Activated CD4-positive, alpha-beta T cell treated with anti-CD3 and anti-CD28 coated beads, Interleukin-2, amount 10 ng/mL, durations not matched to agents 24 days and 14 days (primary cell): ENCODE results near the gene FCSK. TPM values are rescaled to one million over a fixed set of nuclear protein-coding genes. Genes with fewer than 3 reads are reported as not detected.
A peak's percentile ranks its signal among the peaks of the same experiment; 100 is the strongest.

ENCODE experiments used
- DNase-seq: peaks from one replicate; pipeline ENCODE4 v3.0.0; 2022
- H3K27ac Mint-ChIP-seq: one replicate; pipeline ENCODE4 v1.8.0; 2022; ENCODE audit warnings: mild to moderate bottlenecking, mixed read lengths
- H3K27me3 Mint-ChIP-seq: one replicate; pipeline ENCODE4 v1.8.0; 2022; ENCODE audit warnings: mixed read lengths
- H3K36me3 Mint-ChIP-seq: one replicate; pipeline ENCODE4 v1.8.0; 2022; ENCODE audit warnings: low read depth, mild to moderate bottlenecking, mixed read lengths
- H3K4me1 Mint-ChIP-seq: one replicate; pipeline ENCODE4 v1.8.0; 2021; ENCODE audit warnings: mixed read lengths
- H3K4me3 Mint-ChIP-seq: one replicate; pipeline ENCODE4 v1.8.0; 2022; ENCODE audit warnings: mild to moderate bottlenecking, moderate library complexity, mixed read lengths
- H3K9me3 Mint-ChIP-seq: one replicate; pipeline ENCODE4 v1.8.0; 2021; ENCODE audit warnings: mixed read lengths
- intact Hi-C: fragments of 100-400 bp; cut with micrococcal nuclease; formaldehyde crosslinking; loops from one replicate; pipeline ENCODE4 v1.15.1; 2023
- total RNA-seq: library from RNA; stranded (reverse); gene quantifications from 2 replicates; pipeline ENCODE4 v1.2.3, GENCODE V29; 2022

The FCSK gene
- total RNA-seq, 1 donor from 2014 or later, result 24.4 TPM

DNA sequence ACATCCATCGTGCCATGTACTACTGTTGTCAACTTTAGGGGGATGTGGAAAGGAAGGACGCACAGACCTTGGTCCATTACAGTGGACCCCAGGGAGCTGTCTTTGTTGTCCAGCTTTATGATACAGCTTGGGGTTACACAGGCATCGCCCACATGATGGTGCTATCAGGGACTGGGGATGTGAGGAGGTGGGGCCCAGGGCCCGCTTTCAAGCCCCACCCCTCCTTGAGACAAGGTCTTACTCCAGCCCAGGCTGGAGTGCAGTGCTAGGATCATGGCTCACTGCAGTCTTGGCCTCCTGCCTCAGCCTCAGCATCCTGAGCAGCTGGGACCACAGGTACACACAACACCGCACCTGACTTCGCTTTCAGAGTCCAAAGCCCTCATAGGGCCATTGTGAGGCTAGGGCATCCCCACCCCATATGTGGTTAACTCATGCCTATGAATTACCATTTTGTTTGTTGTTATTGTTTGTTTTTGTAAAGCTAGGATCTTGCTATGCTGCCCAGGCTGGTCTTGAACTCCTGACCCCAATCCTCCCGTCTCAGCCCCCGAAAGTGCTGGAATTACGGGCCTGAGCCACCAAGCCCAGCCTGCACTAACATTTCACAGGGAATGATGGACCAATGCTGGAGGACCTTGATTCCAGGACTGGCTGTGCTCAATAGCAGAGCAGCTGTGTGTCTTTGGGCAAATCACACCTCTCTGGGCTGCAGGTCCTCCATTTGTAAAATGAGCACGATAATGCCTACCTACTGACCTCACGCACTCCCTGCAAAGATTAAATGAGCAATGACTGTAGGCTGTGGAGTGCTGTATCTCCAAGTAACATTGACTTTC, 32.7 kb upstream of the FCSK start:
- intact Hi-C loops, result no loop called here
- Mint-ChIP-seq H3K4me1 (peaks cover 40% of the 10 kb centered on the region), H3K36me3 (peaks cover 11% of the 10 kb centered on the region), H3K27ac (no peak overlapping the region), H3K9me3 (no peaks in the 10 kb centered on the region), H3K27me3 (no peaks in the 10 kb centered on the region), H3K4me3 (no peak overlapping the region)
- no peak for DNase-seq

- DNase-seq, result no peak
- Mint-ChIP-seq H3K4me1 (peaks cover 43% of the 10 kb centered on the region), H3K27me3 (no peaks in the 10 kb centered on the region), H3K27ac (peak overlapping the region; percentile 22), H3K36me3 (peaks cover 12% of the 10 kb centered on the region), H3K4me3 (no peak overlapping the region), H3K9me3 (no peaks in the 10 kb centered on the region)
- intact Hi-C loops, result no loop called here
Observed at GRCh38 chr16:70422543-70422942, 31.9 kb upstream of the FCSK start.

GRCh38 chr16:70427786-70428177, 26.6 kb upstream of the FCSK start:
- Mint-ChIP-seq H3K27ac (peak overlapping the region; percentile 67), H3K4me1 (peaks cover 50% of the 10 kb centered on the region), H3K9me3 (no peaks in the 10 kb centered on the region), H3K36me3 (peaks cover 10% of the 10 kb centered on the region), H3K27me3 (no peaks in the 10 kb centered on the region), H3K4me3 (peak overlapping the region; percentile 56)
- DNase-seq, result no peak
- intact Hi-C loops, result loop anchor here (1.0 kb wide), 2 partner anchors 11 to 23 kb away; no protein-coding TSS in a partner anchor

DNA sequence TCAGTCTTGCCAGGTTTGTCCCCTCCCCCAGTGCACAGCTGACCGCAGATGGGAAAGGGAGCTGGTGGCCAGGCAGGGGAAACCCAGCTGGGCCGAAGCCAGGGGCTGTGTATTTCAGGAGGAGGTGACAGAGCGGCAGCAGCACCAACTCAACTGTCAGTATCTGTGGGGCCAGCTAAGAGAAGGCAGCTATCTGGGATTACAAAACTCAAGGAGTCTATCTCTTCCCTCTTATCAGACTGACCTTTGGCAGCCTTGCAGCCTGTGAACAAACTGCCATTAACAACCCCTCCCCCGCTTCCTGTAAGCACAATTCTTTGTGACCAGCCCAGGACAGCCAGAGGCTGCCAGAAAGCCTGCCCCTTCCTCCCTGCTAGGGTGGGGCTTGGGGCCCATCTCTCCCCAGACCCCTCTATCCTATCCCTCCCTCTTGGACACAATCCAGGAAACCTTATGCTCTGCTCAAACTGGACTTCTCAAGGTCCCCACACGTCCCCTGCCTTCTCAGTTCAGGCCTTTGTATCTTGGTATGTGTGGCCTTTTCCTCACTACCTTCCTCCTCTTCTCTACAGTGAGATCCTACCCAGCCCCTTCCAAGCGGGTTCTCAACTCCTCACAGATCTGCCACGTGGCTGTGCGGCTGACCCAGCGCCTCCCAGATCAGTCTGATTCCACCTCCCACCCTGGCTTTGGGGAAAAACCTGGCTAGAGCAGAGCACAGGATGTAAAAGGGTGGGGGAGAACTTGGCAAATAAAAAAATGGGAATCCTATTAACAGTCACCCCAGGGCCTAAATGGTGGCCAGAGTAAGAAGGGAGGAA, 26.0 kb upstream of the FCSK start:
- intact Hi-C loops, result loop anchor here (1.0 kb wide), 2 partner anchors 10 to 24 kb away; no protein-coding TSS in a partner anchor
- peak; percentile 83 for DNase-seq
- peaks cover 56% of the 10 kb centered on the region for H3K4me1 Mint-ChIP-seq
- peaks cover 8% of the 10 kb centered on the region for H3K36me3 Mint-ChIP-seq
- H3K9me3 Mint-ChIP-seq, result no peaks in the 10 kb centered on the region
- H3K27me3 Mint-ChIP-seq, result no peaks in the 10 kb centered on the region
- H3K27ac Mint-ChIP-seq, result peak overlapping the region; percentile 67
- H3K4me3 Mint-ChIP-seq, result peak overlapping the region; percentile 56

- H3K27me3 Mint-ChIP-seq, result no peaks in the 10 kb centered on the region
- DNase-seq, result no peak
- H3K36me3 Mint-ChIP-seq, result peaks cover 14% of the 10 kb centered on the region
- no peaks in the 10 kb centered on the region for H3K9me3 Mint-ChIP-seq
- peak overlapping the region; percentile 66 for H3K4me3 Mint-ChIP-seq
- peaks cover 58% of the 10 kb centered on the region for H3K4me1 Mint-ChIP-seq
- peak overlapping the region; percentile 97 for H3K27ac Mint-ChIP-seq
- intact Hi-C loops, result loop anchor here (2.0 kb wide), 2 partner anchors 47 to 49 kb away; no protein-coding TSS in a partner anchor
Observed at GRCh38 chr16:70429888-70430666, 24.3 kb upstream of the FCSK start.

DNA sequence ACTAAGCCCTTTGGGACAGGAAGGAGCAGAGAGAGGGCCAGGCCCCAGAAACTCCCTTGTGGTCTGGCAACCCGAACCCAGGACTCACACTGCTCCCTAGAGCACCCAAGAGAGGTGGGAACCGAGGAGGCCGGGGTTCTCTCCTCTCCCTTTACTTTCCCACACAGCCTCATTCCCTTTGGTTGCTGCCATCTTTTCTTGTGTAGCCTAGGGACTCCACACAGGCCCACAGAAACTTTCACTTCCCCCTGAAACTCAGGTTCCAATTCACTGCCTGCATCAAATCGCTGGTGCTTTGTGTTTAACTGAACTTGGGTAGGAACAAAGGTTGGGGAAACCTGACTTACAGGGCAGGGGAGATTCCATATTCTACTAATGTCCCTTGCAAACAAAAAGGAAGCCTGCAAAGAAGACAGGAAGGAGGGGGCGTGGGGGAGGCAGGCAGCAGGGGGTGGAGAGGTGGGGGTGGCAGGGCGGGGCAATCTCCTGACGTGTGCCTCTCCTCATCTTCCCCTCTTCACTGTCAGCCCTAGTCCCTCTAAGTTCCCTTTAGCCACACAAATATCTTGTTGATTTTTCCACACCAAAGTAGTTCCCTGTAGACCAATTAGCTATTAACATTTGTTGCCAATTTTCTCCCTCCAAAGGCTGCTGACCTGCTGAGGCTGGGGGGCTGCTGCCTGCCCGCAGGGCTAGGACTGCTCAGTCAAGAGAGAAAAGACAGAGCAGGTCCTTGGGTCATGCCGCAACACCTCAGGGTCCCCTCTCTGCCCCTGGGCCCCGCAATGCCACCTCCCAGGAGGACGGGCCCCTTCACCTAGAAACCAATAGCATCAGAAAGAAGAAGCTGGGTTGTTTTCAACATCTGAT, 23.5 kb upstream of the FCSK start:
- H3K27ac Mint-ChIP-seq, result peak overlapping the region; percentile 97
- peaks cover 11% of the 10 kb centered on the region for H3K36me3 Mint-ChIP-seq
- intact Hi-C loops, result loop anchor here (2.0 kb wide), 2 partner anchors 46 to 50 kb away; no protein-coding TSS in a partner anchor
- H3K9me3 Mint-ChIP-seq, result no peaks in the 10 kb centered on the region
- peak overlapping the region; percentile 66 for H3K4me3 Mint-ChIP-seq
- peaks cover 58% of the 10 kb centered on the region for H3K4me1 Mint-ChIP-seq
- DNase-seq, result peak; percentile 84
- no peaks in the 10 kb centered on the region for H3K27me3 Mint-ChIP-seq

GRCh38 chr16:70432356-70432722, 22.1 kb upstream of the FCSK start:
- Mint-ChIP-seq H3K4me3 (no peak overlapping the region), H3K27ac (peak overlapping the region; percentile 53), H3K4me1 (peaks cover 65% of the 10 kb centered on the region), H3K9me3 (no peaks in the 10 kb centered on the region), H3K27me3 (no peaks in the 10 kb centered on the region), H3K36me3 (peaks cover 11% of the 10 kb centered on the region)
- intact Hi-C loops, result no loop called here
- no peak for DNase-seq

DNA sequence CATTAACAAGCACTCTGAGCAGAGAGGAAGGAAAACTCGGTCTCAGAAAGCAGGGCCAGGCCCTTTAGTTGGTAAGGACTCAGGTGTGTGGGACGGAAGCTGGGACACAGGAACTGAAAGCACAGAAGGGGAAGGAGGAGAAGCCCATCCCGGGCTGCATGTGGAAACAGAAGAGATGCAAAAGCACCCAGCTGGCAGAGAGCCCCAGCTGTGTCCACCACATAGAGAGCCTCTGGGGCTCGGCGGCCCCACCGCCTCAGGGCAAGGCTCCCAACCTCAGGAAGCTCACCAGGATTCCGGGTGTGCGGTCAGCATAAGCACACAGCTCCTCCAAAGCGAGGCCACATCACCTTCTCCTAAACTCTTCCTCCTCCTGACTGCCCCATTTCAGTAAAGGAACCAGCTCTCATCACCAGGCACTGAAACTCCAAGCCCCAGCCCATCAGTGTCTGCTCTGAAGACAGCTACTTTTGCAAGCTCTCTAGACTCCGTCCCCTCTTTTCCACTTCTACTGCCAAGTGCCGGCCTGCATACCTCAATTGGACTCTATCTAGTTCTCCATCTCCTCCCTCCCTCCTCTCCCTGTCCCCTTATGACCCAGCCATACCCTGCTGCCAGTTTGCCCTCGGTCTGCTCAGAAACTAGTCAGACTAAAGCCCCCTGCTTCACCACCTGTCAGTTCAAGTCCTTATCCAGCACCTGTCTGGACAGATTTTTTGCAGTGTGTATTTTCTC, 21.5 kb upstream of the FCSK start:
- no peaks in the 10 kb centered on the region for H3K27me3 Mint-ChIP-seq
- peaks cover 67% of the 10 kb centered on the region for H3K4me1 Mint-ChIP-seq
- peaks cover 7% of the 10 kb centered on the region for H3K36me3 Mint-ChIP-seq
- peak overlapping the region; percentile 53 for H3K27ac Mint-ChIP-seq
- intact Hi-C loops, result no loop called here
- H3K9me3 Mint-ChIP-seq, result no peaks in the 10 kb centered on the region
- H3K4me3 Mint-ChIP-seq, result no peak overlapping the region
- DNase-seq, result no peak

- Mint-ChIP-seq H3K9me3 (no peaks in the 10 kb centered on the region), H3K27ac (peak overlapping the region; percentile 30), H3K36me3 (peaks cover 11% of the 10 kb centered on the region), H3K4me3 (no peak overlapping the region), H3K27me3 (no peaks in the 10 kb centered on the region), H3K4me1 (peaks cover 65% of the 10 kb centered on the region)
- no peak for DNase-seq
- intact Hi-C loops, result no loop called here
Observed at GRCh38 chr16:70433458-70434103, 20.8 kb upstream of the FCSK start.

DNA sequence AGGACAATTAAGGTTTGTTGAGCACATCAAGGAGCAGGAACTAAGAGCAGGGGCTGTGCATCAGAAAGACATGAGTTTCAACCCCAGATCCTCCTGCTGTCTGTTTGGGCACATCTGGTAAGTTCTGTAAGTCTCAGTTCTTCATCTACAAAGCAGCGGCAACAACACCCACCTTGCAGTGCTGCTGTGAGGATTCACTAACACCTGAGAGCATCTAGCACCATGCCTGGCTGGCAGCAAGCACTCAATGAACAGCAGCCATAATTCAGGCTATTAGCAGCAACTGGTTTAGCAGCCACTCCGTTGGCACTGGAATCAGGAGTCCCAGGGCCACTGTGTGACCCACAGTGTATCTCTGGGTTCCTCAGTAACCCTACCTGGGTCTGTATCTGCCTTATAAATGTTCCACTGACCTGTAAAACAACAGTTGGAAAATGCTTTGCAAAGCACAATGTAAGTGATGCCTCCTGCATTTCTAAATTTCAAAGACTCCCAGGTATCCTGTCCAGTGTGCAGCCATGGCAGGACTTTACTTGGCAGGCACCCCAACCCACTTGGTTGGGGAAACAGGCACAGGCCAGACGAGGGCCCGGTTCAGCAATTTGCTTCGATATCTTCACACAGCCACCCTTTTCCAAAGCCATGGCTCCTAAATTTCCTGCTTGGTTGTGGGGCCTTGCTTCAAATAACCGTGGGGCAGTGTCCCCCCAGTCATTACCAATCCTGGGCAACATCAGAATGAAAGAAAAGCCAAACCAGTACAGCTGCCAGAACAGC, 19.7 kb upstream of the FCSK start:
- no peak overlapping the region for H3K4me3 Mint-ChIP-seq
- intact Hi-C loops, result no loop called here
- DNase-seq, result no peak
- no peaks in the 10 kb centered on the region for H3K27me3 Mint-ChIP-seq
- H3K27ac Mint-ChIP-seq, result no peak overlapping the region
- H3K4me1 Mint-ChIP-seq, result peaks cover 63% of the 10 kb centered on the region
- H3K36me3 Mint-ChIP-seq, result peaks cover 11% of the 10 kb centered on the region
- H3K9me3 Mint-ChIP-seq, result no peaks in the 10 kb centered on the region

GRCh38 chr16:70437017-70437581, 17.3 kb upstream of the FCSK start:
- Mint-ChIP-seq H3K9me3 (no peaks in the 10 kb centered on the region), H3K27ac (peak overlapping the region; percentile 27), H3K4me3 (peak overlapping the region; percentile 100), H3K4me1 (peaks cover 44% of the 10 kb centered on the region), H3K27me3 (no peaks in the 10 kb centered on the region), H3K36me3 (peaks cover 11% of the 10 kb centered on the region)
- intact Hi-C loops, result loop anchor here (2.0 kb wide), 1 partner anchor 18 kb away; no protein-coding TSS in a partner anchor
- DNase-seq, result peak; percentile 62
